22Rv1 (cell line): Measurements from ENCODE around the gene SHANK1.

ENCODE experiments used
- H3K27ac ChIP-seq: fragments of 450-650 bp; 2 replicates; pipeline ENCODE4 v1.5.1; 2017
- ZFX ChIP-seq: fragments of 450-650 bp; IDR thresholded peaks from 2 replicates; pipeline ENCODE4 v1.6.1; 2017; ENCODE audit warnings: antibody characterized with exemption, borderline replicate concordance
- TF ChIP-seq, protein P1 (sequence below): fragments of 450-650 bp; IDR thresholded peaks from 2 replicates; pipeline ENCODE4 v1.5.1; 2017; ENCODE audit warnings: mild to moderate bottlenecking

The SHANK1 gene

DNA sequence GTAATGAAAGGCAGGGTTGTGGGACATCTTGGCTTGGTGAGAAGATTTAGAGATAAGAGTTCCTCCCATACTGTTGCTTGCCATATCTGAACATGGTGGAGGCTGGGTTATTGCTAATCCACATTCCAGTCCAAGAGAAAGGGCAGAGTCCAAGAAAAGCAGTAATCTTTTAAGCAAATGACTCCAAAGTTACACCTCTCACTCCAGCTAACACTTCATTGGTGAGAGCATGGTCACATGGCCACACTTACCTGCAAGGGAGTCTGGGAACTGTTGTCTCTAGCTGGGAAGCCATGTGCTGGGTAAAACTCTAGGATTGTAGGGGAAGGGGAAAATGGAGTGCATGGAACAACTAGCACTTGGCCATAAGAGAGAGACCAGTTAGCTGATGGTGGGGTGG, 64.7 kb downstream of the SHANK1 start:
- TF ChIP-seq ZFX, result no peak
- TF ChIP-seq, protein P1, sequence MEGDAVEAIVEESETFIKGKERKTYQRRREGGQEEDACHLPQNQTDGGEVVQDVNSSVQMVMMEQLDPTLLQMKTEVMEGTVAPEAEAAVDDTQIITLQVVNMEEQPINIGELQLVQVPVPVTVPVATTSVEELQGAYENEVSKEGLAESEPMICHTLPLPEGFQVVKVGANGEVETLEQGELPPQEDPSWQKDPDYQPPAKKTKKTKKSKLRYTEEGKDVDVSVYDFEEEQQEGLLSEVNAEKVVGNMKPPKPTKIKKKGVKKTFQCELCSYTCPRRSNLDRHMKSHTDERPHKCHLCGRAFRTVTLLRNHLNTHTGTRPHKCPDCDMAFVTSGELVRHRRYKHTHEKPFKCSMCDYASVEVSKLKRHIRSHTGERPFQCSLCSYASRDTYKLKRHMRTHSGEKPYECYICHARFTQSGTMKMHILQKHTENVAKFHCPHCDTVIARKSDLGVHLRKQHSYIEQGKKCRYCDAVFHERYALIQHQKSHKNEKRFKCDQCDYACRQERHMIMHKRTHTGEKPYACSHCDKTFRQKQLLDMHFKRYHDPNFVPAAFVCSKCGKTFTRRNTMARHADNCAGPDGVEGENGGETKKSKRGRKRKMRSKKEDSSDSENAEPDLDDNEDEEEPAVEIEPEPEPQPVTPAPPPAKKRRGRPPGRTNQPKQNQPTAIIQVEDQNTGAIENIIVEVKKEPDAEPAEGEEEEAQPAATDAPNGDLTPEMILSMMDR, result no peak
- H3K27ac ChIP-seq, result peak overlapping the region; percentile 52

DNA sequence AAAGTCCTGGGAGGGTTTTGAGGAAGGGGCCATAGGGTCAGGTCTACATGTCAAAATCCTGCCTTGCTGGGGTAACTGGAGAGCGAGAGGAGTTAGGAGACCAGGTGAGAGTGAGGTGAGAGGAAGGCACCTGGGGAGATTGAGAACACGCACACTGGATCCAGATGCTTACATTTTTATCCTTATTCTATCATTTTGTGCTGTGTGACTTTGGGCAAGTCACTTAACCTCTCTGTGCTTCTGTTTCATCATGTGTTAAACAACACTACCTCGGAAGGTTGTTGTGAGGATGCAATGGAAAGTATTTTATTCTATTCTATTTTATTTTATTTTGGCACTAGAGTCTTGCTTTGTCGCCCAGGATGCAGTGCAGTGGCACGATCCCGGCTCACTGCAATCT, 66.9 kb downstream of the SHANK1 start:
- TF ChIP-seq, protein P1, result no peak
- no peak for TF ChIP-seq ZFX
- H3K27ac ChIP-seq, result no peak overlapping the region

DNA sequence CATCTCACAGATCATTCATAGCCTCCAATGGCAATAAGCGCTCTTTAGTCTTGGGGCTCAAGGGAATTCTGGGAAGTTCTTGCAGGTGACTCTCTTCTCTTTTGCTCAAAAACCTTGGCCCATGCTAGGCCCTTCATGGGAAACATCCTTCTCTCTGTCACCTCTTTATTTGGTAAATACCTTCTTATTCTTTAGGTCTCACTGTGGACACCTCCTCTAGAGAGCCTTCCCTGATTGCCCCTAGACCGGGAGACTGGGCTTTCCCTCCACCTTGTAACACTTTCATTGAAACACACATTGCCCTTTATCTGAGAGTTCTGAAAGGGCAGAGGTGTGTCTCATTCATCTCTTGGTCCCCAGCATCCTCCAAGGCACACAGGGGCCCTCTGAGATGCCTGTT, 68.4 kb downstream of the SHANK1 start:
- H3K27ac ChIP-seq, result no peak overlapping the region
- no peak for TF ChIP-seq ZFX
- TF ChIP-seq, protein P1, result no peak

DNA sequence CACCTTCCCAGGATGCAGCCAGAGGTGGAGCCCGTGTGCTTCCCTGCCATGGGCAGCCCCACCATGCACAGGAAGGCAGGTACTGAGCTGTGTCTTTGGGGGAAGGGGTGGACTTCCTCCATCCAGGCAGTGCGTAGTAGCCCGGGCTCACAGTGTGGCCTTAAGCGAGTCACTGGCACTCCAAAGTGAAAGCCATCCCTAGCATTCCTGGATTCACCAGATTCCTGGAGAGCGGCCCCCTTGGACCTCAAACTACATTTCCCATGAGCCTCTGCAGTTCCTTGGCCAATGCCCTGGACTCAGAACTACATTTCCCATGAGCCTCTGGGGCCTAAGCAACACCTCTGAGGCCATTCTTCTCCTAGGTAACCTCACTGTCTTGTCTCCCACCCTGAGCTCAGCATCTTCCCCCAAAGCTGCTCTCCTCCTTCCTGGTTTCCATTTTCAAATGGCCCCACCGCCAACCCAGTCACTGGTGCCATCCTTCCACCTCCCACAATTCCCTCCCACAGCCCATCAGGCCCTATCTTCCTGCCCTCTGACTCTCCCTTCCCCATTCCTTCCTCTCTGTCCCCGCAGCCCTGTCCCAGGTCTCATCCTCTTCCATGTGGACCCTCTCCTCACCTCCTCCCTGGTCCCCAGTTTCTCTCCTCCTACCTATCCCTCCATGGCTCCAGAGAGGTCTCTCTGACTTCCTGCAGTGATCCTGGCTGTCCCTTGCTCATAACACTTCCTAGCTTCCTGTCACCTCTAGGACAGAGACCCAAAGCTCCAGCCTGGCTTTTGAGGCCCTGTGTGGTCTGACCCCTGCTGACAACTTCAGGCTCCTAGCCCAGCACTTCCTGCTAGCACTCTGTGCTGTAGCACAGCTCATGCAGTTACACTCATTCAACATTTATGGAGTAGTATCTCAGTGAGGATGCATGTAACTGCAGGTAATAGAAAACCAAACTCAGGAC, 69.9 kb downstream of the SHANK1 start, which contains the start of gene C19orf81:
Gene C19orf81, plus strand, starts transcription at position 13 of the 959 bp plus-strand sequence. Its CDS starts 0 bp downstream, at position 13.
- H3K27ac ChIP-seq, result no peak within 1 kb of the TSS
- TF ChIP-seq, protein P1, result no peak
- no peak for TF ChIP-seq ZFX

DNA sequence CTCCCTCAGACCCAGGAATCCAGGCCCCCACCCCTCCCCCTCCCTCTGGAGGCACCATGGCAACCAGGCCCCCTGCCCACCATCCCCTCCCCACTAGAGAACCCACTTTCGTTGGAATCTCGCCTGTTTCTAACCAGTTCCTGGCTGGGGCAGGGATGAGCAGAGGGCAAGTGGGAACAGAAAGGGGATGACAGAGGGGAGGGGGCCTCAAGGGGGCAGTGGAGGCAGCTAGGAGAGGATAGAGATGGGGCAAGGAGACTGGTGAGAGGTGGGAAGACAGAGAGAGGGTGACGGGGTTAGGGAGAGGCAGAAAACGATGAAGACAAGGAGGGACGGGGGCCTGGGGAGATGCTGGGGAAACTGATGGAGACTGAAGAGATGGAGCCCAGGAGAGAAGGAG, 70.9 kb downstream of the SHANK1 start:
- TF ChIP-seq, protein P1, result no peak
- no peak for TF ChIP-seq ZFX
- no peak overlapping the region for H3K27ac ChIP-seq

DNA sequence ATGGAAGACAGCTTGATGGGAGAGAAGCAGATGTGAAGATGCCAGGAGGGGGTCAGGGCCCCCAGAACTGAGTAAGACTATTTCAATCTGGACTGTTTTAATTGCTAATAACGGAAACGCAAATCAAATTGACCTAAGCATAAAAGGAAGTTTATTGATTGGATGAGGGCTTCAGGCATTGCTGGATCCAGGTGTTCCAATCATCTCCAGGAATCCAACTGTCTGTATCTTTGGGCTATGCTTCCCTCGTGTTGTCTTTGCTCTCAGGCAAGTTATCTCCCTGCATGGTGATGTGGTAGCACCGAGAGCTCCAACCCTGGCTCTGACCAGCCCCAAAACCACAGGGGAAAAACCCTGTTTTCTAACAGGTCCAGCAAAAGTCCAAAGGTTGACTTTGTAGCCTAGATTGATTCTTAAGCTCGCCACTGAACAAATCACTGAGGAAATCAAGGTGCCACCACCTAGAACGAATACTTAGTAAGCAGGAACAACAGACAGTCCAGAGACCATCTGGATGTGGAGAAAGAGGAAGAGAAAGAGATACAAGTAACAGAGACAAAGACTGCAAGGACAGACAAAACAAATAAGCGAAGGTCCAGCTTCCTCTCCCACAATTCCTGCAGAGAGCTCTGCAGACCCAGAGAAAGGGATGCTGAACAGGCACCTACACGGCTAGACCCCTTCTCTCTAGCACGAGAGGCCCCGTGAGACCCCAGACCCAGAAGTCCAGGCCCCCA, 71.6 kb downstream of the SHANK1 start:
- TF ChIP-seq, protein P1, result no peak
- TF ChIP-seq ZFX, result no peak
- no peak overlapping the region for H3K27ac ChIP-seq
